CD4-positive, CD25-positive, alpha-beta regulatory T cell (primary cell): ENCODE measurements around the gene KLF3. TPM values are rescaled to one million over a fixed set of nuclear protein-coding genes. Genes with fewer than 3 reads are reported as not detected.

Experiments
- ATAC-seq, 2 donors: fragments of 150-1000 bp; cut with Tn5 transposase; one replicate each; pipeline ENCODE4 v1.10.0; 2021; ENCODE audit warnings: low read depth in 2 of 2, moderate number of reproducible peaks in 2 of 2, moderate library complexity in 1 of 2
- DNase-seq, 3 donors: peaks; one replicate each; pipeline versions ENCODE4 v3.0.0 to v3.0.0-alpha.2; 2012 to 2022; ENCODE audit warnings: mixed read lengths in 1 of 3
- H3K27ac ChIP-seq: one replicate; pipeline ENCODE4 v1.7.0; 2013; ENCODE audit warnings: mild to moderate bottlenecking, low read length; ENCODE audit not compliant: insufficient read depth, poor library complexity, severe bottlenecking
- H3K27me3 ChIP-seq: one replicate; pipeline ENCODE4 v1.7.0; 2013; ENCODE audit warnings: low read length; ENCODE audit not compliant: control insufficient read depth, insufficient read depth
- H3K36me3 ChIP-seq: one replicate; pipeline ENCODE4 v1.7.0; 2013; ENCODE audit warnings: mild to moderate bottlenecking, low read length, moderate library complexity; ENCODE audit not compliant: control insufficient read depth, insufficient read depth
- H3K4me1 ChIP-seq: 2 replicates; pipeline ENCODE4 v1.7.0; 2013; ENCODE audit warnings: mild to moderate bottlenecking, low read length; ENCODE audit not compliant: insufficient read depth, control insufficient read depth, poor library complexity, severe bottlenecking
- H3K4me3 ChIP-seq: one replicate; pipeline ENCODE4 v1.7.0; 2013; ENCODE audit warnings: low read depth, mild to moderate bottlenecking, low read length, moderate library complexity
- H3K9me3 ChIP-seq, 2 experiments: 1 replicate in 1 of 2; 2 replicates in 1 of 2; pipeline ENCODE4 v1.7.0; 2013; ENCODE audit warnings: low read length in 2 of 2, mild to moderate bottlenecking in 1 of 2, moderate library complexity in 1 of 2; ENCODE audit not compliant: control insufficient read depth in 2 of 2
- H3K27ac Mint-ChIP-seq, 3 donors: one replicate each; pipeline ENCODE4 v1.8.0; 2020 to 2022; ENCODE audit warnings: mild to moderate bottlenecking in 3 of 3, mixed read lengths in 3 of 3, moderate library complexity in 2 of 3
- H3K27me3 Mint-ChIP-seq: one replicate; pipeline ENCODE4 v1.8.0; 2022; ENCODE audit warnings: mild to moderate bottlenecking, mixed read lengths
- H3K36me3 Mint-ChIP-seq: one replicate; pipeline ENCODE4 v1.8.0; 2020; ENCODE audit warnings: mixed read lengths
- H3K4me1 Mint-ChIP-seq, 4 donors: one replicate each; pipeline ENCODE4 v1.8.0; 2020 to 2022; ENCODE audit warnings: mixed read lengths in 4 of 4, mild to moderate bottlenecking in 1 of 4
- H3K4me3 Mint-ChIP-seq, 4 donors: one replicate each; pipeline ENCODE4 v1.8.0; 2020 to 2022; ENCODE audit warnings: mild to moderate bottlenecking in 4 of 4, mixed read lengths in 4 of 4, moderate library complexity in 3 of 4
- H3K9me3 Mint-ChIP-seq, 7 donors: one replicate each; pipeline ENCODE4 v1.8.0; 2020 to 2022; ENCODE audit warnings: mixed read lengths in 7 of 7, mild to moderate bottlenecking in 3 of 7, moderate library complexity in 2 of 7
- polyA plus RNA-seq, 4 donors: library from polyadenylated mRNA; unstranded; fragments of 300-500 nt; fragmentation: Illumina TruSeq; gene quantifications; one replicate each; pipeline ENCODE4 v1.2.3, GENCODE V29; 2021
- total RNA-seq: library from RNA; stranded (reverse); gene quantifications from one replicate; pipeline ENCODE4 v1.2.3, GENCODE V29; 2022

Gene KLF3
- total RNA-seq (126 TPM), polyA plus RNA-seq (10 to 100 TPM; 74.9 to 89.6 (median 83.7) TPM)

DNA sequence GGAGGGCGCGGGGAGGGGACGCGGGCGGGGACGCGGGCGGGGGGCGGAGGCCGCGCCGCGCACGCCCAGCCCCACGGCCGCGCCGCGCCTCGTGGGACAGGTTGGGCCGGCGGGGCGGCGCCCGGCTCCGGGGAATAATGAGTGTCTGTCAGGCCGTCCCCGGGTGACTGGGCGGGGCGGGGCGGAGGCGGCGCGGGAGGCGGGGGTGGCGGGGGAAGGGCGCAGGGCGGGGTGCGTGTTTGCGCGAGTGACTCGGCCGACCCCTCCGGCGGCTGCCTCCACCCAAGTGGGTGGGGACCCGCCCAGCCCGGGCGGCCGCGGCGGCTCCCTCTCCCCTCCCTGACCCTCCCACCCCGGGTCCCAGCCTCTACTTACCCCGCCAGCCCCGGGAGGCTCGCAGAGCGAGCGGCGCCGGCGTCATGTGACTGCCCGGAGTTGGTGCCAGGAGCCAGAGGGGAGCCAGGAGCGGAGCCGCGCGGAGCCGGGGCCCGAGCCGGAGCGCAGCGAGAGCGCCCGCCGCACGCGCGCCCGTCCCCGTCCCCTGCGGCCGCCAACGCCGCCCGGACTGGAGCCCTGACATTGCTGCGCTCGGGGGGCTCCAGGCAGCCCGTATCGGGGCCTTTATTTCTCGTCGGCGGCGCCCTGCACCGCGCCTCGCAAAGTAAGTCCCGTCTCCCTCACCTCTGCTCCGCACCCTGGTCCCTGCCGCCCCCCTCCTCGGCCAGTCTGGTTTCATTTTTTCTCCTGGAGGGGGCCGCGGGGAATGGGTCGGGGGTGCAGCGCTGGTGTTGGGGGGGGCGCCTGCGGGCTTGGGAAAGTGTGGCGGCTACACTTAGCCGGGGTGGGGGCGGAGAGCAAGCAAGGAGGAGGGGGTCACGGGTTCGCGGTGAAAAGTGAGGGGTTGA is at the start of gene KLF3:
Gene KLF3, plus strand, starts transcription at position 399 of the 905 bp plus-strand sequence. CDS start 16,427 bp downstream, outside the sequence.
- Histone ChIP-seq H3K36me3 (no peaks in the 10 kb centered on the region), H3K27me3 (no peaks in the 10 kb centered on the region), H3K27ac (peak within 1 kb of the TSS; percentile 90), H3K4me3 (peak within 1 kb of the TSS; percentile 96), H3K9me3 (no peaks in the 10 kb centered on the region), H3K4me1 (peaks cover 48% of the 10 kb centered on the region)
- ATAC-seq (peak; percentile 85 to 86), DNase-seq (peak; percentile 90 to 95 (median 93))
- H3K4me1 Mint-ChIP-seq = peaks cover 7 to 70% (median 56%) of the 10 kb centered on the region in 4 donors
- peaks cover 15% of the 10 kb centered on the region for H3K27me3 Mint-ChIP-seq
- peaks cover 0 to 2% (median 0%) of the 10 kb centered on the region in 7 donors for H3K9me3 Mint-ChIP-seq
- H3K4me3 Mint-ChIP-seq = peak within 1 kb of the TSS; percentile 90 to 99 (median 94)
- peak within 1 kb of the TSS; percentile 94 to 99 (median 94) for H3K27ac Mint-ChIP-seq
- peaks cover 13% of the 10 kb centered on the region for H3K36me3 Mint-ChIP-seq

DNA sequence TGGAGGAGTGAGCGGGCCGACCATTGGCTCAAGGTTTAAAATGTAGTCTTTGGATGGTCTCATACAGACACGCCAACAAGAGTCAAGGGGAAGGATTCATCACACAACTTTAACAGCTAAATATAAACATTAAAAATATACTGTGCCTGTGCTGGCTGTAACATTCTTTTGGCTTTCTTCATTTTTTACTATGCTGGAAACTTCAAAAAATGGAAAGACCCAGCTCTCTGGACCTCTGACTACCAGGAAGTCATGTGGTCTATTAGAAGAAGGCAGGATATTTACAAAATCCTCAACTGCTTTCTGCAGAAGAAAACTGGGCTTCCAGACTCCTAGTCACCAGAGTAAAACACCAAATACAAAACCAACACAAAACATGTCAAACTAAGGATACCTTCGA is 49.8 kb upstream of the KLF3 start:
- H3K36me3 ChIP-seq = no peaks in the 10 kb centered on the region
- no peaks in the 10 kb centered on the region for H3K27me3 ChIP-seq
- peaks cover 0 to 3% (median 0%) of the 10 kb centered on the region in 7 donors for H3K9me3 Mint-ChIP-seq
- H3K36me3 Mint-ChIP-seq = peaks cover 4% of the 10 kb centered on the region
- no peak overlapping the region for H3K27ac ChIP-seq
- peaks cover 13 to 35% (median 24%) of the 10 kb centered on the region in 4 donors for H3K4me1 Mint-ChIP-seq
- no peak overlapping the region for H3K4me3 ChIP-seq
- H3K4me1 ChIP-seq = peaks cover 10% of the 10 kb centered on the region
- H3K4me3 Mint-ChIP-seq = peak overlapping the region in 1 of 4 donors; percentile 14
- H3K27me3 Mint-ChIP-seq = no peaks in the 10 kb centered on the region
- DNase-seq (peak in 1 of 3 donors; percentile 33), ATAC-seq (no peak)
- no peaks in the 10 kb centered on the region for H3K9me3 ChIP-seq
- H3K27ac Mint-ChIP-seq = peak overlapping the region in 2 of 3 donors; percentile 23 to 69

DNA sequence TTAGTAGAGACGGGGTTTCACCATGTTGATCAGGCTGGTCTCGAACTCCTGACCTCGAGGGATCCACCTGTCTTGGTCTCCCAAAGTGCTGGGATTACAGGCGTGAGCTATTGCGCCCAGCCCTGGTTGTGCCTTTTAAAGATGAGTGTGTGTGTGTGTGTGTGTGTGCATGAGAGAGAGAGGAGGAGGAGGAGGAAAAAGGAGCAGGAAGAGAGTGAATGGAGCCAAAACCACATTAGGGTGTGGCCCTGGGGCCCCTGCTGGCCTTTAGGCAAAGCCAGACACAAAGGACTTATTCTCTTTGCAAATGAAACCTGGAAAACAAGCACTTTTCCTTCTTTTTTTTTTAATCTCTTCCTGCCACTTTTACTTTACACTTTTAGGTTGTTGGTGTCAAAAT is 48.2 kb upstream of the KLF3 start:
- no peaks in the 10 kb centered on the region for H3K27me3 ChIP-seq
- H3K4me3 Mint-ChIP-seq = no peak overlapping the region
- H3K9me3 ChIP-seq = no peaks in the 10 kb centered on the region
- H3K36me3 Mint-ChIP-seq = peaks cover 7% of the 10 kb centered on the region
- peaks cover 0 to 3% (median 0%) of the 10 kb centered on the region in 7 donors for H3K9me3 Mint-ChIP-seq
- H3K36me3 ChIP-seq = no peaks in the 10 kb centered on the region
- peaks cover 7 to 28% (median 22%) of the 10 kb centered on the region in 4 donors for H3K4me1 Mint-ChIP-seq
- H3K27ac ChIP-seq = no peak overlapping the region
- H3K27ac Mint-ChIP-seq = peak overlapping the region in 1 of 3 donors; percentile 87
- ATAC-seq = no peak
- no peak overlapping the region for H3K4me3 ChIP-seq
- no peaks in the 10 kb centered on the region for H3K27me3 Mint-ChIP-seq
- no peaks in the 10 kb centered on the region for H3K4me1 ChIP-seq
- no peak for DNase-seq

DNA sequence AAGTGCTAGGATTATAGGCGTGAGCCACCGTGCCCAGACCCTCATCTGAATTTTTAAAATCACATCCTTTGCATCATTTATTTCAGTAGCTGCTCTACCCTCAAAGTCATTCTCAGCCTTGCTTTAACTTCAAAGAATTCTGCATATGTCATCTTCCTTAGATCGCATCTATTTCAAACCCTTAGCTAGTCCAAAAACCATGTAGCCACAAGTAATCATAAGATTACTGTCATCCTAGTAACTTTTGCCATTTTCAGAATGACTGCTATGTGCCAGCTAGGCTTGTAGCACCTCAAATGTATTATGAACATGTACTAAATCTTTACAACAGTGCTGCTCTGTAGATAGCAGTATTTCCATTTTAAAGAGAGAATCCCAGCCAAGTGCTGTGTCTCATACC is 45.5 kb upstream of the KLF3 start:
- H3K4me3 Mint-ChIP-seq = no peak overlapping the region

DNA sequence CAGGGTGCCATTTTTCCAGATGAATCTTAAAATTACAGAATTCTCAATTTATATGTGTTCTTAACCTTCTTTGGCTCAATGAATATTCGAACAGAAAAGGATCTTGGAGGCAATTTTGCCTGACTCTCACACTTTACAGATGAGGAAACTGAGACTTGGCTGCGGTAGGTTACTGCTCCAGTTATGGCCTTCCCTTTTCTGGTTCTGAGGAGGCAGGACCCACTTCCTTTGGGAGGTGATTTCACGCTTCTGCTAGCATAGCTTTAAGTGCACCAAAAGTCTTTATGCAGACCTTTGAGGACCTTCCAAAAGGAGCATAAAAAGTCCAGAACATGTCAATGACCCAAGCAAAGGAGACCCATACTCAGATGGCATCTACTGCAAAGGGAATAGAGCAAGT is 44.7 kb upstream of the KLF3 start:
- H3K36me3 Mint-ChIP-seq = peaks cover 7% of the 10 kb centered on the region
- no peak overlapping the region for H3K4me3 Mint-ChIP-seq
- peaks cover 7 to 23% (median 16%) of the 10 kb centered on the region in 4 donors for H3K4me1 Mint-ChIP-seq
- no peak overlapping the region for H3K4me3 ChIP-seq
- no peak overlapping the region for H3K27ac ChIP-seq
- H3K9me3 Mint-ChIP-seq = peaks cover 0 to 5% (median 0%) of the 10 kb centered on the region in 7 donors
- no peaks in the 10 kb centered on the region for H3K36me3 ChIP-seq
- no peak overlapping the region for H3K27ac Mint-ChIP-seq
- ATAC-seq = no peak
- no peaks in the 10 kb centered on the region for H3K9me3 ChIP-seq
- H3K27me3 Mint-ChIP-seq = no peaks in the 10 kb centered on the region
- H3K27me3 ChIP-seq = no peaks in the 10 kb centered on the region
- no peak for DNase-seq
- no peaks in the 10 kb centered on the region for H3K4me1 ChIP-seq

More for the DNA sequence above, 45.5 kb upstream of the KLF3 start:
- no peaks in the 10 kb centered on the region for H3K9me3 ChIP-seq
- H3K4me1 ChIP-seq = no peaks in the 10 kb centered on the region
- no peaks in the 10 kb centered on the region for H3K36me3 ChIP-seq
- no peaks in the 10 kb centered on the region for H3K27me3 ChIP-seq
- Mint-ChIP-seq H3K4me1 (peaks cover 7 to 31% (median 23%) of the 10 kb centered on the region in 4 donors), H3K9me3 (peaks cover 0 to 5% (median 0%) of the 10 kb centered on the region in 7 donors), H3K36me3 (peaks cover 7% of the 10 kb centered on the region), H3K27me3 (no peaks in the 10 kb centered on the region), H3K27ac (no peak overlapping the region)
- H3K4me3 ChIP-seq = no peak overlapping the region
- peak in 1 of 3 donors; percentile 17 for DNase-seq
- H3K27ac ChIP-seq = no peak overlapping the region
- no peak for ATAC-seq

DNA sequence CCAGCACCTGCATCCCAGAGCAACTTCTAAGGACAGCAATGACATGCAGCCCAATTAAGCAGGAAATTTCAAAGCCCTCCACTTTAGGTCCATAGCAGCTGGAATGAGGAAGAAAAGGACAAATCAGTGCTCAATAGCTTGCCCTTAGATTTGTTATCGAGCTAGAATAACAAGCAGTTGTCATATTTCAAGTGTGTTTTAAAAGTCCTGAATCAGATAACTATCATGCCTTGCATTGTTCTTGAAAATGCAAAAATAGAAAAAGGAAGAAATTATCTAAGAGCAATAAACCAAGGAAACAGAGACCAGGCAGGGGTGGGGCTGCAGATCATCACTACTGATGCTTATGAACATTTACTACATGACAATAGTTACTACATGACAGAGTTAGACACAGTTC is 43.9 kb upstream of the KLF3 start:
- DNase-seq = no peak
- H3K9me3 ChIP-seq = no peaks in the 10 kb centered on the region
- no peak for ATAC-seq
- no peaks in the 10 kb centered on the region for H3K27me3 Mint-ChIP-seq
- peaks cover 7 to 20% (median 9%) of the 10 kb centered on the region in 4 donors for H3K4me1 Mint-ChIP-seq
- no peaks in the 10 kb centered on the region for H3K27me3 ChIP-seq
- no peak overlapping the region for H3K27ac Mint-ChIP-seq
- no peak overlapping the region for H3K4me3 ChIP-seq
- peaks cover 0 to 5% (median 0%) of the 10 kb centered on the region in 7 donors for H3K9me3 Mint-ChIP-seq
- no peak overlapping the region for H3K27ac ChIP-seq
- H3K4me1 ChIP-seq = no peaks in the 10 kb centered on the region
- no peak overlapping the region for H3K4me3 Mint-ChIP-seq
- peaks cover 4% of the 10 kb centered on the region for H3K36me3 Mint-ChIP-seq
- H3K36me3 ChIP-seq = no peaks in the 10 kb centered on the region

DNA sequence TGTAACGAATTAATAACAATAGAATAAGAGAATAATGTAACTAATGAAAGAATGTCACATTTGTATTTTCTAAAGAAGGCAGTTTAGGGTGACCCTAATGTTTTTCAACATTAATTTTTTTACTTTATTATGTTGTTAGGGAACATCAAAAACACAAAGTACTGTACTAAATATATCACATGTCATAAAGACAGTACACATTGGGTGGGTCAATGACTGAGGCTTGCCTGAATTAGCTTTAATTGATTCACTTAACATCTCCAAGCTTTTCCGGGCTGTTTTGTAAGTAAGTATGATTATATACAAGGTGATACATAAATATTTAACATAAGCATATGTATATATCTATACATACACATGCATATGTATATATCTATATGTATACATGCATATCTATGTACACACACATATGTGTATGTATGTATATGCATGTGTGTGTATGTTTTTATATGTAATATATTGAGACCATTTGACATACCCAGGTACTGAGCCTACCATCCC is 43.4 kb upstream of the KLF3 start:
- Histone ChIP-seq H3K9me3 (no peaks in the 10 kb centered on the region), H3K36me3 (no peaks in the 10 kb centered on the region), H3K4me3 (no peak overlapping the region), H3K4me1 (no peaks in the 10 kb centered on the region), H3K27me3 (no peaks in the 10 kb centered on the region), H3K27ac (no peak overlapping the region)
- H3K4me3 Mint-ChIP-seq = no peak overlapping the region
- no peaks in the 10 kb centered on the region for H3K27me3 Mint-ChIP-seq
- no peak for ATAC-seq
- H3K36me3 Mint-ChIP-seq = peaks cover 4% of the 10 kb centered on the region
- H3K4me1 Mint-ChIP-seq = peaks cover 6 to 23% (median 9%) of the 10 kb centered on the region in 4 donors
- DNase-seq = no peak
- peaks cover 0 to 5% (median 0%) of the 10 kb centered on the region in 7 donors for H3K9me3 Mint-ChIP-seq
- H3K27ac Mint-ChIP-seq = peak overlapping the region in 1 of 3 donors; percentile 32
